ENCODE results near the gene FRMD4A. TPM values are rescaled to one million over a fixed set of nuclear protein-coding genes. Genes with fewer than 3 reads are reported as not detected.

The FRMD4A gene
- total and polyA plus RNA-seq, 10 of the 15 experiments (the other 5 are each of a cell fraction or from before 2014, with no cell fraction given) = 17.8 to 75.2 (median 39.1) TPM

- TF ChIP-seq PRDM15 (CRISPR knock-in tag; IDR thresholded peaks at IDR 0.05) (no peak), SMAD1 (IDR thresholded peaks at IDR 0.05; ENCODE audit: low read depth, partially characterized antibody) (peak; percentile 47), SIX5 (IDR thresholded peaks at IDR 0.05; ENCODE audit: low read depth, low read length, severe bottlenecking) (no peak), SRF (IDR thresholded peaks at IDR 0.05; ENCODE audit: low read depth in 2 of 2, low read length in 2 of 2) (no peak), ZNF592 (IDR thresholded peaks at IDR 0.05) (no peak), BHLHE40 (IDR thresholded peaks at IDR 0.05; ENCODE audit: borderline replicate concordance in 1 of 2, low read depth in 2 of 2, low read length in 1 of 2) (peak; percentile 70 to 81; a peak in 3 of 4 replicates), SP1 (IDR thresholded peaks at IDR 0.05; ENCODE audit: low read depth, low read length) (no peak), PBX3 (IDR thresholded peaks at IDR 0.05; ENCODE audit: insufficient replicate concordance, low read depth, low read length) (peak; percentile 50), ZBTB40 (IDR thresholded peaks at IDR 0.05; ENCODE audit: borderline replicate concordance) (no peak), SMARCA5 (IDR thresholded peaks at IDR 0.05) (no peak), SKIL (IDR thresholded peaks at IDR 0.05; ENCODE audit: low read depth, poor library complexity, severe bottlenecking) (no peak), IKZF1 (conservative IDR thresholded peaks at IDR 0.05) (peak; percentile 80), ZNF274 (IDR thresholded peaks at IDR 0.05; ENCODE audit: insufficient read depth, insufficient read length) (no peak), PML (IDR thresholded peaks at IDR 0.05; ENCODE audit: low read length) (no peak)
Observed at GRCh38 chr10:14016011-14016536, 314.6 kb downstream of the FRMD4A start (continued).

Measured in GM12878 (cell line).